SK-N-SH treated with all-trans-retinoic acid at 6 μM for 48 hours (cell line): ENCODE measurements around the gene AATF.

Experiments
- BACH2 ChIP-seq: fragments of 250-450 bp; sonication (Bioruptor Pico); IDR thresholded peaks from 2 replicates; pipeline ENCODE4 v1.9.0; 2021; ENCODE audit warnings: mild to moderate bottlenecking, borderline replicate concordance
- CSDC2 ChIP-seq: fragments of 250-450 bp; sonication (Bioruptor Pico); IDR thresholded peaks from 2 replicates; pipeline ENCODE4 v1.5.0; 2020; ENCODE audit warnings: mild to moderate bottlenecking, moderate library complexity
- GLIS3 ChIP-seq: fragments of 250-450 bp; sonication (Bioruptor Pico); IDR thresholded peaks from 2 replicates; pipeline ENCODE4 v1.5.0; 2020; ENCODE audit warnings: mild to moderate bottlenecking, moderate library complexity
- PATZ1 ChIP-seq: fragments of 250-450 bp; sonication (Bioruptor Pico); IDR thresholded peaks from 2 replicates; pipeline ENCODE4 v1.8.0; 2020; ENCODE audit warnings: mild to moderate bottlenecking, moderate library complexity, borderline replicate concordance
- POU6F1 ChIP-seq: fragments of 250-450 bp; sonication (Bioruptor Pico); IDR thresholded peaks from 2 replicates; pipeline ENCODE4 v1.8.0; 2021; ENCODE audit warnings: low read depth, mild to moderate bottlenecking, moderate library complexity, borderline replicate concordance
- PPARA ChIP-seq: fragments of 250-450 bp; sonication (Bioruptor Pico); IDR thresholded peaks from 2 replicates; pipeline ENCODE4 v1.5.0; 2020; ENCODE audit warnings: mild to moderate bottlenecking, borderline replicate concordance
- SNAI2 ChIP-seq: fragments of 250-450 bp; sonication (Bioruptor Pico); IDR thresholded peaks from 2 replicates; pipeline ENCODE4 v1.5.0; 2020; ENCODE audit warnings: mild to moderate bottlenecking, moderate library complexity
- ZFP30 ChIP-seq: fragments of 450-650 bp; formaldehyde crosslinking; IDR thresholded peaks from 2 replicates; pipeline ENCODE4 v1.5.0; 2022; ENCODE audit warnings: mild to moderate bottlenecking, moderate library complexity
- ZNF565 ChIP-seq: fragments of 450-650 bp; formaldehyde crosslinking; conservative IDR thresholded peaks from 2 replicates; pipeline ENCODE4 v1.5.0; 2020; ENCODE audit warnings: low read depth, mild to moderate bottlenecking, moderate library complexity
- ZNF70 ChIP-seq: fragments of 450-650 bp; formaldehyde crosslinking; IDR thresholded peaks from 2 replicates; pipeline ENCODE4 v1.5.0; 2020; ENCODE audit warnings: mild to moderate bottlenecking, moderate library complexity

GRCh38 chr17:36928471-36929345 is 20.0 kb upstream of the AATF start:
- TF ChIP-seq ZFP30 (CRISPR knock-in tag): no peak
- no peak for TF ChIP-seq ZNF70
- TF ChIP-seq PPARA (CRISPR knock-in tag): no peak
- no peak for TF ChIP-seq POU6F1 (CRISPR knock-in tag)
- no peak for TF ChIP-seq SNAI2 (CRISPR knock-in tag)
- no peak for TF ChIP-seq ZNF565 (CRISPR knock-in tag)
- no peak for TF ChIP-seq CSDC2 (CRISPR knock-in tag)
- TF ChIP-seq PATZ1: no peak
- no peak for TF ChIP-seq GLIS3 (CRISPR knock-in tag)
- TF ChIP-seq BACH2 (CRISPR knock-in tag): no peak
